PFSK-1 (cell line): ENCODE data around the gene SAC3D1.

Experiments
- FOXP2 ChIP-seq: optimal IDR thresholded peaks from 2 replicates; pipeline ENCODE3; 2011; ENCODE audit warnings: borderline replicate concordance, control low read depth, inconsistent platforms; ENCODE audit not compliant: insufficient read depth; ENCODE audit errors: extremely low read length, extremely low read depth
- POLR2AphosphoS5 ChIP-seq: IDR thresholded peaks from 2 replicates; pipeline ENCODE4 v1.6.1; 2012; ENCODE audit warnings: low read depth, mild to moderate bottlenecking, control low read depth, low read length, moderate library complexity
- REST ChIP-seq, 2 experiments: IDR thresholded peaks; 2 replicates each; pipeline versions ENCODE4 v1.6.1 to v1.8.0; 2011 to 2012; ENCODE audit warnings: low read depth in 2 of 2, low read length in 2 of 2, control low read depth in 1 of 2, inconsistent platforms in 1 of 2, mild to moderate bottlenecking in 1 of 2, moderate library complexity in 1 of 2; ENCODE audit not compliant: insufficient read depth in 1 of 2
- SIN3A ChIP-seq: IDR thresholded peaks from 2 replicates; pipeline ENCODE4 v1.6.1; 2012; ENCODE audit warnings: mild to moderate bottlenecking, low read length, moderate library complexity, borderline replicate concordance; ENCODE audit not compliant: insufficient read depth
- TAF1 ChIP-seq: IDR thresholded peaks from 2 replicates; pipeline ENCODE4 v1.6.1; 2012; ENCODE audit warnings: low read length, control low read depth, borderline replicate concordance; ENCODE audit not compliant: insufficient read depth

Gene SAC3D1

GRCh38 chr11:65027213-65028067 lies 13.6 kb upstream of the SAC3D1 start, which contains the start of gene SNX15:
Gene SNX15 (plus strand): TSS chr11:65027439. CDS start chr11:65027538, 99 bp downstream.
- peak; percentile 64; the same call in 1 of the 2 replicates for TF ChIP-seq TAF1
- peak; percentile 80 for TF ChIP-seq POLR2AphosphoS5
- no peak for TF ChIP-seq REST (IDR thresholded peaks at IDR 0.05; ENCODE audit: insufficient read depth in 1 of 2, low read depth in 2 of 2, low read length in 2 of 2)
- TF ChIP-seq FOXP2 = peak; percentile 24
- TF ChIP-seq SIN3A = peak; percentile 96; the same call in 1 of the 2 replicates

- TF ChIP-seq REST (IDR thresholded peaks at IDR 0.05; ENCODE audit: insufficient read depth in 1 of 2, low read depth in 2 of 2, low read length in 2 of 2) = no peak
- no peak for TF ChIP-seq POLR2AphosphoS5
- no peak for TF ChIP-seq FOXP2
- no peak for TF ChIP-seq TAF1
- no peak for TF ChIP-seq SIN3A
These were observed 8.8 kb upstream of the SAC3D1 start for GRCh38 chr11:65032216-65032615.

GRCh38 chr11:65034423-65034822 lies 6.6 kb upstream of the SAC3D1 start:
- TF ChIP-seq FOXP2 = no peak
- no peak for TF ChIP-seq REST (IDR thresholded peaks at IDR 0.05; ENCODE audit: insufficient read depth in 1 of 2, low read depth in 2 of 2, low read length in 2 of 2)
- no peak for TF ChIP-seq TAF1
- no peak for TF ChIP-seq POLR2AphosphoS5
- TF ChIP-seq SIN3A = no peak

GRCh38 chr11:65035579-65035978 lies 5.4 kb upstream of the SAC3D1 start:
- TF ChIP-seq REST (IDR thresholded peaks at IDR 0.05; ENCODE audit: insufficient read depth in 1 of 2, low read depth in 2 of 2, low read length in 2 of 2) (no peak), TAF1 (no peak), FOXP2 (no peak), POLR2AphosphoS5 (no peak), SIN3A (no peak)

GRCh38 chr11:65036931-65037330 lies 4.1 kb upstream of the SAC3D1 start:
- no peak for TF ChIP-seq FOXP2
- no peak for TF ChIP-seq TAF1
- no peak for TF ChIP-seq POLR2AphosphoS5
- TF ChIP-seq SIN3A = no peak
- no peak for TF ChIP-seq REST (IDR thresholded peaks at IDR 0.05; ENCODE audit: insufficient read depth in 1 of 2, low read depth in 2 of 2, low read length in 2 of 2)
